NCI-H69 (cell line): ENCODE measurements around the gene CATSPER1.

Experiments
- DNase-seq: peaks from one replicate; lab custom pipeline; 2025; lab: John Stamatoyannopoulos, UW

The CATSPER1 gene

DNA sequence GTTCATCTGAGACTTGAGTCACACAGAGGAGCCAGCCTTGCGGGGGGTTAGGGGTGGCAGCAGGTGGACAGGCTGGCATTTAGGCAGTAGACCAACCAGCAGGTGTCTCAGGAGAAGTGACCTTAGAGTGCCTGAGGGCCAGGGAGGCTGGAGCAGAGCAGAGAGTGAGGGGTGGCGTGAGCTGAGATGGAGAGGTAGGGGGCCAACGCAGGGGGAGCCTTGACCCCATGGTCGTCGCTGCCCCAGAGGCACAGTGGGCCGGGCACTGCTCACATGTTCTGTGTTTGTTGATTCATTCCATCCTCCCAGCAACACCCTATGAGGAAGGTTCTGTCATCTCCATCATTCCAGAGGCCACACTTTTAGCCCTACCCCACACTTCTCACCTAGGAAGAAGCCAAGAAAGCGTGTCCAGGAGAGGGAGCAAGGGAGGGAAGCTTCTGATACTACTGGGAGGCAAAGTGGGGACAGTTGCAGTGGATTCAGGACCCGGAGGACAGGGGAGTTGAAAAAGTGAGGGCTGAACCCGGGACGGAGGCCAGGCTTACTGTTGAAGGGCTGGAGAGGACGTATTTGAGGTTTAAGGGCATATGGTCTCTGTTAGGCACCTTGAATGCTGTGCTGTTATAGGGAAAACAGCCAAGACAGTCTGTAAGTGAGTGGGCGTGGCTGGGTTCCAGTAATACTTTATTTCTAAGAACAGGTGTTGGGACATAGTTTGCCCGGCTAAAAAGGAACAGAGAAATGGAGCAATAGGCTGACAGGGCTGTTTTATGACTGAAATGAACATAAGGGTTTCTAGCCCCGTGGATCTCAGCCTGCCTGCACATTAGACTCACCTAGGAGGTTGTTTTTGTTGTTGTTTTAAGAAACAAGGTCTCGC, 57.4 kb downstream of the CATSPER1 start:
- DNase-seq = no peak

DNA sequence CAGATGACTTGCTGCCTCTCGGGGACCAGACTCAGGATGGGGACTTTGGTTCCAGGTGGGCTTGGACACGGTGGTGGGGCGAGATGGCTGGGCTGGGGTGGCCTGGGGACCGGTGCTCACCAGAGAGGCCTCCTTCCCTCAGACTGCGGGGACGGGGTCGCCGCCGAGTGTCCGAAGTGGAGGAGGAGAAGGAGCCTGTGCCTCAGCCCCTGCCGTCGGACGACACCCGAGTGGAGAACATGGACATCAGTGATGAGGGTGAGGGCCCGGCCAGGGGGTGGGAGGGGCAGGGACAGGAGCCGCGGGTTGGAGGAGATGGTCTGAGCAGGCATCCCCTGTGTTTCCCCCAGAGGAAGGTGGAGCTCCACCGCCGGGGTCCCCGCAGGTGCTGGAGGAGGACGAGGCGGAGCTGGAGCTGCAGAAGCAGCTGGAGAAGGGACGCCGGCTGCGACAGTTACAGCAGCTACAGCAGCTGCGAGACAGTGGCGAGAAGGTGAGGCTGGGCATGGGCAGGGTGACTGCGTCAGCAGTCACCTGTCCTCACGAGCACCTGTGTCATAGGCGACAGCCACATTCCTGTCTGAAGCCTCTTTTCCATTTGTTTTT, 58.8 kb downstream of the CATSPER1 start:
- no peak for DNase-seq
